Fibroblast of pulmonary artery (primary cell): ENCODE measurements around the gene PYGB.

Experiments used
- DNase-seq: peaks from one replicate; pipeline ENCODE4 v3.0.0-alpha.2; 2010; ENCODE audit warnings: low read depth
- H3K4me3 ChIP-seq: replicated peaks from 2 replicates; pipeline ENCODE4 v1.5.1; 2011; ENCODE audit warnings: low read depth, mild to moderate bottlenecking, control low read depth, low read length, moderate library complexity
- TF ChIP-seq, protein P1 (sequence below): IDR thresholded peaks from 2 replicates; pipeline ENCODE4 v1.5.1; 2011; ENCODE audit warnings: mild to moderate bottlenecking, control low read depth, low read length, inconsistent platforms; ENCODE audit errors: missing control alignments

PYGB gene

DNA sequence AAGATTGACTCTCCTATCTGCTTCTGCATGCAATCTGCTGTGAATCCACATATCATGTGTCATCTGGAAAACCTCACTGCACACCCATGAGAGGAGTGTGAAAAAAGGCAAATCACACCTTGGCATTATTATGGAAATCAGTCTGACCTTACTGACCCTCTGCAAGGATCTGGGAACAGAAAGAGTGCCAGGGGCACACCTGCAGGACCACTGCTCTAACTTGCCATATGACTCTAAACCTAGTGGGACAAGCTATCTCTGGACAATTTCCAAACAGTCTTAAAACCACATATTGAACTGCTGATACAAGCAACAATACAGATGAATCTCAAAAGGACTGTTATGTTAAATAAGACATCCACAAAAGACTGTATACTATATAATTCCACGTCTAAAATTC, 92.5 kb downstream of the PYGB start:
- no peak for DNase-seq
- H3K4me3 ChIP-seq: no peak overlapping the region
- TF ChIP-seq, protein P1, sequence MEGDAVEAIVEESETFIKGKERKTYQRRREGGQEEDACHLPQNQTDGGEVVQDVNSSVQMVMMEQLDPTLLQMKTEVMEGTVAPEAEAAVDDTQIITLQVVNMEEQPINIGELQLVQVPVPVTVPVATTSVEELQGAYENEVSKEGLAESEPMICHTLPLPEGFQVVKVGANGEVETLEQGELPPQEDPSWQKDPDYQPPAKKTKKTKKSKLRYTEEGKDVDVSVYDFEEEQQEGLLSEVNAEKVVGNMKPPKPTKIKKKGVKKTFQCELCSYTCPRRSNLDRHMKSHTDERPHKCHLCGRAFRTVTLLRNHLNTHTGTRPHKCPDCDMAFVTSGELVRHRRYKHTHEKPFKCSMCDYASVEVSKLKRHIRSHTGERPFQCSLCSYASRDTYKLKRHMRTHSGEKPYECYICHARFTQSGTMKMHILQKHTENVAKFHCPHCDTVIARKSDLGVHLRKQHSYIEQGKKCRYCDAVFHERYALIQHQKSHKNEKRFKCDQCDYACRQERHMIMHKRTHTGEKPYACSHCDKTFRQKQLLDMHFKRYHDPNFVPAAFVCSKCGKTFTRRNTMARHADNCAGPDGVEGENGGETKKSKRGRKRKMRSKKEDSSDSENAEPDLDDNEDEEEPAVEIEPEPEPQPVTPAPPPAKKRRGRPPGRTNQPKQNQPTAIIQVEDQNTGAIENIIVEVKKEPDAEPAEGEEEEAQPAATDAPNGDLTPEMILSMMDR: no peak

DNA sequence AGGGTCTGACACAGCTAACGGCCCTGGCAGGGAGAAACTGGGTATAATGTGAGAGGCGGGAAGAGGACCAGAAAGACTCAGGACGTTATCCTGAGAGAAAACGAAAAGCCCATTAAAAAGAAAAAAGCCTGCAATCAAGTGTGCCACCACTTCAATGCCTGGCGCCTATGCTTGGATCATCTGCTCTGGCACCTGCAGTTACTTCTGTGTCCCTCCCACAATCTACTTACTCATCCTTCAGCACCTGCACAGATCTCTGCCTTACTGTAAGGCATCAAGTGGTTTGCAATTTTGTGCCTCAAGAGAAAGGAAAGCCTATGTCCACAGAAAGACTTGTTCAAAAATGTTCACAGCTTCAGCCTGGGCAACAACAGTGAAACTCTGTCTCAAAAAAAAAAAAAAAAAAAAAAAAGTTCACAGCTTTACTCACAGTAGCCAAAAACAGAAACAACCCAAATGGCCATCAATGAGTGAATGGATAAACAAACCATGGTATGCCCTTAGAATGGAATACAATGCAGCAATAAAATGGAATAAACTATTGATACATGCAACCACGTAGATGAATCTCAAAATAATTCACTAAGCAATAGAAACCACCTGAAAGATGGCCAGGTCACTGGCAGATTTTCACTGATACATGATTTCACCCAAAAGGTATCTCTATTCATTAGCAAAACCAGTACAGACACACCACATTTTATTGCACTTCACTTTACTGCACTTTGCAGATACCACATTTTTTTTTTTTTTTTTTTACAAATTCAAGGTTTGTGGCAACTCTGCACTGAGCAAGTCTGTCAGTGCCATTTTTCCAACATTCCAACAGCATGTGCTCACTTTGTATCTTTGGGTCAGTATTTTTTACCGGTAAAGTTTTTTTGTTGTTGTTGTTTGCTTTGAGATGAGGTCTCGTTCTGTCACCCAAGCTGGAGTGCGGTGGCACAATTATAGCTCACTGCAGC, 94.1 kb downstream of the PYGB start:
- peak; percentile 3 for DNase-seq
- TF ChIP-seq, protein P1: no peak
- no peak overlapping the region for H3K4me3 ChIP-seq

DNA sequence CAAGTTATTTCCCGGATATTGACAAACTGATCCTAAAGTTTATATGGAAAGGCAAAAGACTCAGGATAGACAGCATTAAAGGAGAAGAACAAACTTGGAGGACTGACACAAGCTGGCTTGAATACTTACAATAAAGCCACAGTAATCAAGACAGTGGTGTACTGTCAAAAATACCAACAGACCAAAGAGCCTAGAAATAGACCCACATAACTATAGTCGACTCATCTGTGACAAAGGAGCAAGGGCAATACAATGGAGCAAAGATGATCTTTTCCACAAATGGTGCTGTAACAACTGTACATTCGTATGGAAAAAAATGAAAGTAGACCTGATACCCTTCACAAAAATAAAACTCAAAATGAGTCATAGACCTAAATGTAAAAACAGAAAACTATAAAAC, 96.7 kb downstream of the PYGB start:
- no peak for DNase-seq
- TF ChIP-seq, protein P1: no peak
- no peak overlapping the region for H3K4me3 ChIP-seq

DNA sequence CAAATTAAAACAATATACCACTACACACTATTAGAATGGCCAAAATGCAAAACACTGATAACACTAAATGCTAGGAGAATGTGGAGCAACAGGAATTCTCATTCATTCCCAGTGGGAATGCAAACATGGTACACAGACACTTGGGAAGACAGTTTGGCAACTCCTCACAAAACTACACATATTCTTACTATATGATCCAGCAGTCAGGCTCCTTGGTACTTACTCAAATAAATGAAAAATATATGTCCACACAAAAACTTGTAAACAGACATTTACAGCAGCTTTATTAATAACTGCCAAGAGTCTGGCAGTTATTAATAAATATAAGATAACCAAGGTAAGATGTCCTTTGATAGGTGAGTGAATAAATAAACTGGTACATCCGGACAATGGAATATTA, 97.8 kb downstream of the PYGB start:
- no peak for DNase-seq
- TF ChIP-seq, protein P1: no peak
- no peak overlapping the region for H3K4me3 ChIP-seq

DNA sequence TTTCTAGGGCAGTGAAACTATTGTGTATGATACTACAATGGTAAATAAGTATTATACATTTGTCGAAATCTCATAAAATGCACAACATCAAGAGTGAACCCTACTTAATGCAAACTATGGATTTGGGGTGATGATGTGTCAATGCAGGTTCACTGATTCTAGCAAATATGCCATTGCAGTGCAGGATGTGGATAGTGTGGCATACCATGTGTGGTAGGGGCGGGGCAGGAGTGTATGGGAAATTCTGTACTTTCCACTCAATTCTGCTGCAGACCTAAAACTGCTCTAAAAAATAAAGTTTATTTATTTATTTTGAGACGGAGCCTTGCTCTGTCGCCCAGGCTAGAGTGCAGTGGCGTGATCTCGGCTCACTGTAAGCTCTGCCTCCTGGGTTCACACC, 98.5 kb downstream of the PYGB start:
- DNase-seq: no peak
- TF ChIP-seq, protein P1: no peak
- no peak overlapping the region for H3K4me3 ChIP-seq
